Stimulated activated naive CD8-positive, alpha-beta T cell treated with anti-CD3 and anti-CD28 coated beads, Interleukin-15, amount 100 ng/mL, for 72 hours (primary cell): ENCODE results near the gene NPAS1.
"Not testable (repeated sequence)": the region's sequence is repeated elsewhere in the genome, so short reads cannot be mapped to it uniquely, and the experiment has no call there.

ENCODE experiments used
- ATAC-seq: fragments of 150-1000 bp; cut with Tn5 transposase; 2 replicates; pipeline ENCODE4 v1.10.0; 2021; ENCODE audit warnings: mild to moderate bottlenecking, moderate library complexity
- DNase-seq, 2 donors: peaks; one replicate each; pipeline ENCODE4 v3.0.0; 2021 to 2022
- H3K27ac Mint-ChIP-seq, 2 donors: one replicate each; pipeline ENCODE4 v1.8.0; 2022; ENCODE audit warnings: mild to moderate bottlenecking in 2 of 2, mixed read lengths in 2 of 2, moderate library complexity in 2 of 2
- H3K27me3 Mint-ChIP-seq: one replicate; pipeline ENCODE4 v1.8.0; 2022; ENCODE audit warnings: mixed read lengths
- H3K4me1 Mint-ChIP-seq: one replicate; pipeline ENCODE4 v1.8.0; 2022; ENCODE audit warnings: mild to moderate bottlenecking, mixed read lengths
- H3K4me3 Mint-ChIP-seq, 2 donors: one replicate each; pipeline ENCODE4 v1.8.0; 2022; ENCODE audit warnings: mild to moderate bottlenecking in 2 of 2, mixed read lengths in 2 of 2, moderate library complexity in 1 of 2
- H3K9me3 Mint-ChIP-seq, 2 donors: one replicate each; pipeline ENCODE4 v1.8.0; 2022; ENCODE audit warnings: mixed read lengths in 2 of 2

NPAS1 gene

GRCh38 chr19:47045867-47046470 is 26.3 kb downstream of the NPAS1 start:
- H3K27ac Mint-ChIP-seq = no peak overlapping the region
- ATAC-seq (no peak), DNase-seq (no peak)
- no peaks in the 10 kb centered on the region for H3K9me3 Mint-ChIP-seq
- no peak overlapping the region for H3K4me3 Mint-ChIP-seq
- H3K27me3 Mint-ChIP-seq = no peaks in the 10 kb centered on the region
- peaks cover 28% of the 10 kb centered on the region for H3K4me1 Mint-ChIP-seq

- ATAC-seq (no peak), DNase-seq (no peak)
- Mint-ChIP-seq H3K9me3 (no peaks in the 10 kb centered on the region), H3K27me3 (no peaks in the 10 kb centered on the region), H3K4me1 (peaks cover 28% of the 10 kb centered on the region), H3K27ac (peak overlapping the region in 1 of 2 donors; percentile 86), H3K4me3 (peak overlapping the region; percentile 92 to 94)
These were observed 27.7 kb downstream of the NPAS1 start for GRCh38 chr19:47047272-47047762.

GRCh38 chr19:47047763-47048405 is 28.2 kb downstream of the NPAS1 start:
- ATAC-seq = peak; percentile 75

GRCh38 chr19:47049307-47049700 is 29.7 kb downstream of the NPAS1 start:
- Mint-ChIP-seq H3K27ac (peak overlapping the region; percentile 55 to 62), H3K4me3 (peak overlapping the region; percentile 92 to 94), H3K4me1 (peaks cover 28% of the 10 kb centered on the region), H3K27me3 (peaks cover 12% of the 10 kb centered on the region), H3K9me3 (no peaks in the 10 kb centered on the region)
- ATAC-seq (no peak), DNase-seq (no peak)

More at GRCh38 chr19:47047763-47048405, 28.2 kb downstream of the NPAS1 start:
- Mint-ChIP-seq H3K4me1 (peaks cover 28% of the 10 kb centered on the region), H3K27me3 (no peaks in the 10 kb centered on the region), H3K27ac (peak overlapping the region; percentile 69 to 86), H3K4me3 (peak overlapping the region; percentile 92 to 94), H3K9me3 (no peaks in the 10 kb centered on the region)
- DNase-seq = peak; percentile 76 to 87

GRCh38 chr19:47050562-47050961 is 30.9 kb downstream of the NPAS1 start:
- not testable (repeated sequence) for ATAC-seq, H3K9me3 Mint-ChIP-seq, DNase-seq, H3K27ac Mint-ChIP-seq, H3K4me3 Mint-ChIP-seq
- Mint-ChIP-seq H3K27me3 (peaks cover 14% of the 10 kb centered on the region), H3K4me1 (peaks cover 28% of the 10 kb centered on the region)

- ATAC-seq (no peak), DNase-seq (no peak)
- Mint-ChIP-seq H3K4me1 (no peaks in the 10 kb centered on the region), H3K27ac (no peak overlapping the region), H3K9me3 (no peaks in the 10 kb centered on the region), H3K27me3 (peaks cover 14% of the 10 kb centered on the region), H3K4me3 (no peak overlapping the region)
These were observed 36.8 kb downstream of the NPAS1 start for GRCh38 chr19:47056411-47056810.

- Mint-ChIP-seq H3K9me3 (no peaks in the 10 kb centered on the region), H3K4me3 (no peak overlapping the region), H3K27me3 (peaks cover 14% of the 10 kb centered on the region), H3K27ac (no peak overlapping the region), H3K4me1 (no peaks in the 10 kb centered on the region)
- DNase-seq (no peak), ATAC-seq (no peak)
These were observed 37.7 kb downstream of the NPAS1 start for GRCh38 chr19:47057328-47057727.

- ATAC-seq (no peak), DNase-seq (no peak)
- Mint-ChIP-seq H3K4me1 (no peaks in the 10 kb centered on the region), H3K27me3 (peaks cover 9% of the 10 kb centered on the region), H3K4me3 (no peak overlapping the region), H3K9me3 (no peaks in the 10 kb centered on the region), H3K27ac (no peak overlapping the region)
These were observed 39.0 kb downstream of the NPAS1 start for GRCh38 chr19:47058621-47059022.

GRCh38 chr19:47063874-47064273 is 44.2 kb downstream of the NPAS1 start:
- no peak for DNase-seq

GRCh38 chr19:47065242-47065641 is 45.6 kb downstream of the NPAS1 start:
- Mint-ChIP-seq H3K4me3 (no peak overlapping the region), H3K27ac (peak overlapping the region in 1 of 2 donors; percentile 54), H3K4me1 (no peaks in the 10 kb centered on the region), H3K27me3 (no peaks in the 10 kb centered on the region), H3K9me3 (no peaks in the 10 kb centered on the region)
- DNase-seq (no peak), ATAC-seq (no peak)

More at GRCh38 chr19:47063874-47064273, 44.2 kb downstream of the NPAS1 start:
- H3K27ac Mint-ChIP-seq = no peak overlapping the region
- no peak for ATAC-seq
- H3K4me3 Mint-ChIP-seq = no peak overlapping the region
- H3K9me3 Mint-ChIP-seq = no peaks in the 10 kb centered on the region
- H3K4me1 Mint-ChIP-seq = no peaks in the 10 kb centered on the region
- no peaks in the 10 kb centered on the region for H3K27me3 Mint-ChIP-seq

- peak overlapping the region in 1 of 2 donors; percentile 80 for H3K27ac Mint-ChIP-seq
- no peaks in the 10 kb centered on the region for H3K27me3 Mint-ChIP-seq
- H3K4me1 Mint-ChIP-seq = peaks cover 10% of the 10 kb centered on the region
- H3K4me3 Mint-ChIP-seq = no peak overlapping the region
- ATAC-seq (peak; percentile 55), DNase-seq (no peak)
- H3K9me3 Mint-ChIP-seq = no peaks in the 10 kb centered on the region
These were observed 47.0 kb downstream of the NPAS1 start for GRCh38 chr19:47066376-47067214.

GRCh38 chr19:47067215-47067847 is 47.7 kb downstream of the NPAS1 start:
- ATAC-seq = peak; percentile 8
- no peaks in the 10 kb centered on the region for H3K9me3 Mint-ChIP-seq
- peak overlapping the region in 1 of 2 donors; percentile 86 for H3K27ac Mint-ChIP-seq

GRCh38 chr19:47068246-47068645 is 48.6 kb downstream of the NPAS1 start:
- peaks cover 11% of the 10 kb centered on the region for H3K4me1 Mint-ChIP-seq
- H3K9me3 Mint-ChIP-seq = no peaks in the 10 kb centered on the region
- H3K27ac Mint-ChIP-seq = peak overlapping the region in 1 of 2 donors; percentile 63

More at GRCh38 chr19:47067215-47067847, 47.7 kb downstream of the NPAS1 start:
- Mint-ChIP-seq H3K4me1 (peaks cover 11% of the 10 kb centered on the region), H3K27me3 (no peaks in the 10 kb centered on the region), H3K4me3 (no peak overlapping the region)
- DNase-seq = no peak

GRCh38 chr19:47068876-47069406 is 49.3 kb downstream of the NPAS1 start:
- Mint-ChIP-seq H3K27me3 (no peaks in the 10 kb centered on the region), H3K9me3 (no peaks in the 10 kb centered on the region), H3K4me3 (peak overlapping the region in 1 of 2 donors; percentile 32), H3K4me1 (peaks cover 11% of the 10 kb centered on the region), H3K27ac (peak overlapping the region in 1 of 2 donors; percentile 74)
- no peak for ATAC-seq
- DNase-seq = no peak

More at GRCh38 chr19:47068246-47068645, 48.6 kb downstream of the NPAS1 start:
- DNase-seq = no peak
- Mint-ChIP-seq H3K27me3 (no peaks in the 10 kb centered on the region), H3K4me3 (no peak overlapping the region)
- no peak for ATAC-seq

- Mint-ChIP-seq H3K27me3 (no peaks in the 10 kb centered on the region), H3K4me3 (no peak overlapping the region), H3K9me3 (no peaks in the 10 kb centered on the region), H3K27ac (peak overlapping the region in 1 of 2 donors; percentile 27), H3K4me1 (peaks cover 11% of the 10 kb centered on the region)
- DNase-seq = no peak
- ATAC-seq = no peak
These were observed 50.2 kb downstream of the NPAS1 start for GRCh38 chr19:47069795-47070194.
